Activated CD4-positive, CD25-positive, alpha-beta regulatory T cell treated with anti-CD3 and anti-CD28 coated beads, Interleukin-2, amount 50 U/mL, for 16 hours (primary cell): ENCODE measurements around the gene INPP4B.
"Not testable (repeated sequence)": the region's sequence is repeated elsewhere in the genome, so short reads cannot be mapped to it uniquely, and the experiment has no call there.

Source experiments
- DNase-seq: peaks from one replicate; pipeline ENCODE4 v3.0.0-alpha.2; 2020; ENCODE audit warnings: low read depth, low spot score

INPP4B gene

GRCh38 chr4:142824368-142824767, 21.7 kb downstream of the INPP4B start:
- no peak for DNase-seq

- no peak for DNase-seq
These were observed 22.3 kb downstream of the INPP4B start for GRCh38 chr4:142823796-142824195.

GRCh38 chr4:142818476-142818875, 27.6 kb downstream of the INPP4B start:
- no peak for DNase-seq

- no peak for DNase-seq
These were observed 28.1 kb downstream of the INPP4B start for GRCh38 chr4:142818031-142818430.

- DNase-seq, result no peak
These were observed 28.7 kb downstream of the INPP4B start for GRCh38 chr4:142817442-142817841.

- no peak for DNase-seq
These were observed 30.3 kb downstream of the INPP4B start for GRCh38 chr4:142815834-142816233.

GRCh38 chr4:142813388-142813787, 32.7 kb downstream of the INPP4B start:
- DNase-seq, result no peak

GRCh38 chr4:142812091-142812490, 34.0 kb downstream of the INPP4B start:
- no peak for DNase-seq

- no peak for DNase-seq
These were observed 35.1 kb downstream of the INPP4B start for GRCh38 chr4:142811034-142811433.

- DNase-seq, result no peak
These were observed 36.5 kb downstream of the INPP4B start for GRCh38 chr4:142809559-142809958.

GRCh38 chr4:142803879-142804278, 42.2 kb downstream of the INPP4B start:
- not testable (repeated sequence) for DNase-seq

GRCh38 chr4:142801966-142802365, 44.1 kb downstream of the INPP4B start:
- no peak for DNase-seq

GRCh38 chr4:142781114-142781513, 65.0 kb downstream of the INPP4B start:
- no peak for DNase-seq

- DNase-seq, result no peak
These were observed 67.2 kb downstream of the INPP4B start for GRCh38 chr4:142778900-142779299.

- no peak for DNase-seq
These were observed 67.7 kb downstream of the INPP4B start for GRCh38 chr4:142778430-142778829.

- no peak for DNase-seq
These were observed 68.9 kb downstream of the INPP4B start for GRCh38 chr4:142777045-142777743.

- no peak for DNase-seq
These were observed 70.1 kb downstream of the INPP4B start for GRCh38 chr4:142776026-142776425.

- DNase-seq, result no peak
These were observed 72.6 kb downstream of the INPP4B start for GRCh38 chr4:142773505-142773904.

GRCh38 chr4:142762280-142762679, 83.8 kb downstream of the INPP4B start:
- DNase-seq, result no peak

- DNase-seq, result no peak
These were observed 93.8 kb downstream of the INPP4B start for GRCh38 chr4:142752202-142752786.

GRCh38 chr4:142743121-142743825, 102.8 kb downstream of the INPP4B start:
- DNase-seq, result no peak

- no peak for DNase-seq
These were observed 104.1 kb downstream of the INPP4B start for GRCh38 chr4:142741995-142742394.

- no peak for DNase-seq
These were observed 117.9 kb downstream of the INPP4B start for GRCh38 chr4:142728233-142728632.
